GM12864 (cell line): ENCODE measurements around the gene PODXL2.

Experiments
- DNase-seq: peaks from one replicate; pipeline ENCODE4 v3.0.0-alpha.2; 2011; ENCODE audit warnings: low read depth
- H3K4me3 ChIP-seq: 2 replicates; pipeline ENCODE4 v1.5.1; 2011; ENCODE audit warnings: mild to moderate bottlenecking, low read depth, low read length, control low read depth
- TF ChIP-seq, protein P1 (sequence below): IDR thresholded peaks from 2 replicates; pipeline ENCODE4 v1.5.1; 2011; ENCODE audit warnings: low read depth, mild to moderate bottlenecking, moderate library complexity, low read length, control low read depth, inconsistent platforms; ENCODE audit errors: missing control alignments

The PODXL2 gene

DNA sequence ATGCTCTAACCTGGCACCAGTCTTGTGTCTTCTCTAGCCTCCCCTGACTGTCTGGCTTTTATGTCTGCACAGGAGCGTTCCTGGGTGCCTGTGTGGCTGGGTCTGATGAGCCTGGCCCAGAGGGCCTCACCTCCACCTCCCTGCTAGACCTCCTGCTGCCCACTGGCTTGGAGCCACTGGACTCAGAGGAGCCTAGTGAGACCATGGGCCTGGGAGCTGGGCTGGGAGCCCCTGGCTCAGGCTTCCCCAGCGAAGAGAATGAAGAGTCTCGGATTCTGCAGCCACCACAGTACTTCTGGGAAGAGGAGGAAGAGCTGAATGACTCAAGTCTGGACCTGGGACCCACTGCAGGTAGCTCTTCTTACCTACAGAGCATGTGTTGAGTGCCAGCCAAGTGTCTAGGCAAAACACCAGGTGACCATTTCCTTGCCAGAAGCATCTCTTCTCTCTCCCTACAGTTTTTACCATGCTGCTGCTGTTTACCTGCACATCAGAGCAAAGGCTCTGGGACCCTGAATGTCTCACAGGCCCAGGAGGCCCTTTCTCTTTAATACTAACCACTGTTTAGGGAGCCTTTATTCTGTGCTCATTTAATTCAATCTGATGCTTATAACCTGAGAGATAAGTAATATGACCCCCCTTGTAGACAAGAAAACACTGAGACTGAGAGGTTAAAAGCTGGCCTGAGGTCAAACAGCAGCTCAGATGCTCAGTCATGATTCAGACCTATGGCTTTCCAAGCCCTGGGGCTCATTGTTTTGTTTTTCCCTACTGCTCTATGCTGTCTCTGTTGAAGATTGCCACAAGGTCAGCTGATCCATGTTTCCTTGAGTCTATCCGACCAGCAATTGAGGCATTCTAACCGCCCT, 10.4 kb downstream of the PODXL2 start:
- H3K4me3 ChIP-seq, result no peak overlapping the region
- TF ChIP-seq, protein P1, sequence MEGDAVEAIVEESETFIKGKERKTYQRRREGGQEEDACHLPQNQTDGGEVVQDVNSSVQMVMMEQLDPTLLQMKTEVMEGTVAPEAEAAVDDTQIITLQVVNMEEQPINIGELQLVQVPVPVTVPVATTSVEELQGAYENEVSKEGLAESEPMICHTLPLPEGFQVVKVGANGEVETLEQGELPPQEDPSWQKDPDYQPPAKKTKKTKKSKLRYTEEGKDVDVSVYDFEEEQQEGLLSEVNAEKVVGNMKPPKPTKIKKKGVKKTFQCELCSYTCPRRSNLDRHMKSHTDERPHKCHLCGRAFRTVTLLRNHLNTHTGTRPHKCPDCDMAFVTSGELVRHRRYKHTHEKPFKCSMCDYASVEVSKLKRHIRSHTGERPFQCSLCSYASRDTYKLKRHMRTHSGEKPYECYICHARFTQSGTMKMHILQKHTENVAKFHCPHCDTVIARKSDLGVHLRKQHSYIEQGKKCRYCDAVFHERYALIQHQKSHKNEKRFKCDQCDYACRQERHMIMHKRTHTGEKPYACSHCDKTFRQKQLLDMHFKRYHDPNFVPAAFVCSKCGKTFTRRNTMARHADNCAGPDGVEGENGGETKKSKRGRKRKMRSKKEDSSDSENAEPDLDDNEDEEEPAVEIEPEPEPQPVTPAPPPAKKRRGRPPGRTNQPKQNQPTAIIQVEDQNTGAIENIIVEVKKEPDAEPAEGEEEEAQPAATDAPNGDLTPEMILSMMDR, result no peak
- no peak for DNase-seq

DNA sequence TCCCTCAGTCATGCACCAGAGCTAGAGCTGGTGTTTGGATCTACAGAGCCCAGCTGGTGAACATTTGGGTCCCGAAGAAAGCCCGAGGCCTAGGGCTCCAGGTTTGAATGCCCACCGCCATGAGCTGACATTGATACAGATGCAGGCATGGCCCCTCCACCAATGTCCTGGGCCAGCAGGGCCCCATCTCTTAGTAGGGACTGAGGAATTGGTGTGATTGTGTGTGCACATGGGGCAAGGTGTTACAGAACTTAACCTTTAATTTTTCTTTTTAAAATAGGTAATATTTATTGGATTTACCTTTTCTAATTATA, 11.0 kb downstream of the PODXL2 start:
- H3K4me3 ChIP-seq, result no peak overlapping the region
- no peak for DNase-seq
- TF ChIP-seq, protein P1, result no peak

GRCh38 chr3:127644641-127645370, 15.8 kb downstream of the PODXL2 start:
- no peak for DNase-seq
- TF ChIP-seq, protein P1, result no peak
- H3K4me3 ChIP-seq, result no peak overlapping the region

- DNase-seq, result no peak
- no peak overlapping the region for H3K4me3 ChIP-seq
- TF ChIP-seq, protein P1, result no peak
Measured at GRCh38 chr3:127645371-127646015, 16.5 kb downstream of the PODXL2 start.

- no peak for DNase-seq
- TF ChIP-seq, protein P1, result no peak
Measured at GRCh38 chr3:127646501-127647046, 17.6 kb downstream of the PODXL2 start.

GRCh38 chr3:127647166-127647844, 18.3 kb downstream of the PODXL2 start:
- TF ChIP-seq, protein P1, result no peak
- DNase-seq, result no peak

More at GRCh38 chr3:127646501-127647046, 17.6 kb downstream of the PODXL2 start:
- H3K4me3 ChIP-seq, result no peak overlapping the region

More at GRCh38 chr3:127647166-127647844, 18.3 kb downstream of the PODXL2 start:
- H3K4me3 ChIP-seq, result no peak overlapping the region
